HG03095 (cell line): ENCODE data around the gene ATP11A.

Source experiments
- ATAC-seq: cut with Tn5 transposase; IDR thresholded peaks from one replicate; pipeline ENCODE4 v1.9.1; 2021; ENCODE audit warnings: moderate library complexity; ENCODE audit not compliant: unreplicated experiment

The ATP11A gene

GRCh38 chr13:112917056-112917664, 227.3 kb downstream of the ATP11A start:
- ATAC-seq: no peak

DNA sequence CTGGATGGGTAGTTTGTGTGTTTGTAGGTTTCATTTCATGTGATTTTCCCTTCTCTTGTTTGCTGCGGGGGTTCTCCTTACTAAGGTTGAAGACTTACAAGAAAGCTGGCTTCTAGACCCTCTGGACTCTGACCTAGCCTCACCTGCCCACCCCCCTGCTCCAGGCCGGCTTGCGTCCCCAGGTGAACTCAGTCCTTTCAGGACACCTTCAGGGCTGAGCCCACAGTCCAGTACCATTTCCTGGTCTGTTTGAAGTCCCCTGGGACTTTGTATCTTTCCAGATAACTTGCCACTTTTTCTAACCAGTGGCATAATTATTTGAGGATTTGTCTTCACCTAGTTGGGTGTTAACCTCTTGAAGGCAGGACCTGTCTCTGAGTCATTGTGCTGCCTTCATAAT, 227.9 kb downstream of the ATP11A start:
- ATAC-seq: no peak

- ATAC-seq: no peak
Measured at GRCh38 chr13:112918266-112918665, 228.4 kb downstream of the ATP11A start.

DNA sequence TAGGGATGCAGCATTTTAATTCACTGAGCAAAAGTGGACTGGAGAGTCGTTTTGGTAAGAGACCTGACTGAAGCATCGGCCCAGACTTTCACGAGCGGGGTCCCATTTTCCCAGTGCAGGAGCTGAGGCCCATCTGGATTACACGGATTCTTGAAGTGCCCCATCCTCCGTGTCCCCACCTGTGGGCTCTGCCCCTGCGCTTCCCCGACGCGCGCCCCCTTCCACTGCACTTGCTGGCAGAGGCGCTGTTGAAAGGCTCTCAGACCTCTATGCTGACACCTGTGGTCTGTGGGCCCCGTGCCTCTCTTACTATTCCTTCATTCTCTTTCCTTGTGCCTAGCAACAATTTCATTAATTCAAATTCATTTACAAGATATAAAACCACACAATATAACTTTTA, 228.9 kb downstream of the ATP11A start:
- ATAC-seq: no peak

DNA sequence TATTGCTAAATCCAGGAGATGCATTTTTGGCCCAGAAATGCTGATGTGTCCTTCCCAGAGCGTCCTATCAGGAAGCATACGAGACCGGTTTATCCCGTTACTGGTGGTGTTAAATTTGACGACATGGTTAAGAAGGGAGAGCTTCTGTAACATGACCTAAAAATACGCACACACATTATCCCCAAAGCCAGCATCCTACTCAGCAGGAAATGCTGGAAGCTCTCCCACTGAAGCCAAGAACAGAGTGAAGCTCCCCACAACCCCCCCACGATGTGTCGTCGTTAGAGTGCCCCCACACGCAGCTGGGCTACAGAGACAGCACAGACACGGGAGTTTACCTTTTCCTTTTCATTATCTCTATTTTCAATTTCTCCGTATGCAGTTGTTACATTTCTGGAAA, 234.1 kb downstream of the ATP11A start:
- no peak for ATAC-seq

GRCh38 chr13:112924365-112924764, 234.5 kb downstream of the ATP11A start:
- ATAC-seq: no peak

- ATAC-seq: no peak
Measured at GRCh38 chr13:112926003-112926402, 236.2 kb downstream of the ATP11A start.

DNA sequence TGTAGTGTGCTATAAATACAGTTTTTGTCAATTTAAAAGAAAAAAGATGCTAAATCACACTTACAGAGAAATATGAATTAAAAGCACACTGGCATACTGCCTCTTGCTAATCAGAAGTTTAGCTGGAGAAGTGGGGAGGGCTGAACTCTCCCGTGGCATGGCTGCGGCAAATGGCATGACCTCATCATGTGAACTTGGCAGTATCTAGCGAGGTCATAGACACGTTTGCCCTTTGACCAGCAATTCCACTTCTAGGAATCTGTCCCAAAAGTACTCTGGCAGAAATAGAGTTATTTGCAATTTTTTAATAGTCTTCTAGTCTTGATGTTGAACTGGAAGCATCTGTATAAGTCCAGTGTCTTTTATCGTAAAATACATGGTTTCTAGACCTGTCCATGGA, 237.2 kb downstream of the ATP11A start:
- ATAC-seq: no peak

DNA sequence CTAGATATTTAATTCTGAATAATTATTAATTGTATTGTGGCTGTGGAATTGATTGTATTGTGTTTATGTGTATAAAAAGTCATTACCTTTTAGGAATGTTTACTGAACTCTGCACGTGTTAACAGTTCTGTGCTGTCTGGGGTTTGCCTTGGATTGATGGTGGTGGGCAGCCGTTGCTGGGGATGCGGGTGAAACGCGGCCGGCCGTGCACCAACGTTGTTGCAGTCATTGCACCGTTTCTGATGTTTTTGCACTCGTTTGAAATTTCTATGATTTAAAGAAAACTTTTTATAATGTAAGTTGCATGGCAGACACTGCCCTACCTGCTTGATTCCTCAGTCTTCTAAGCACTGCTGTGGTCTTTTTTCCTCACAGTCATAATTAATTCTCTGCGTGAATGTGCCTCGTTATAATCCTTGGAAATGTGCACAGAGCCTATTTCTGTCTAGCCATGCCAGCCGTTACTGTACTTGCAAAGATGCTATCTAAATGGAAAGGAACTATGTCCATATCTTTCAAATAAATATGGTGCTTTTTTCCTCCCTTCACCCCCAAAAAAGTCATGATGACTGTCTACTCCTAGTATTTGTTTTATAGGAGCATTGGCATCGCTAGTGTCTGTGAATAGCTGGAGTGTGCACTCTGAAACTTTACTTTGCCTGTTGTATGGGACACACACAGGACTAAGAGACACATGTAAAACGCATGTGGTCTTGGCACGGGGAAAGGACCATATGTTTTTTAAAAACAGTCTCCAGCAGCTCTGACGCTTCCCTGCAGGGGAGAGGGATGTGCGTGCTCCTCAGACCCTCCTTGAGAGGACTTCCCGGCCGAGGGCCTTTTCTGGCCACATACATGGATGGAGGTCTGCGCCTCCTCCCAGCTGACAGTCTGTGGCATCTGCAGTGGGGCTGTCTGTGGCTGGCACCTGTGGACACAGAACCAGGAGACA, 238.5 kb downstream of the ATP11A start:
- ATAC-seq: no peak

DNA sequence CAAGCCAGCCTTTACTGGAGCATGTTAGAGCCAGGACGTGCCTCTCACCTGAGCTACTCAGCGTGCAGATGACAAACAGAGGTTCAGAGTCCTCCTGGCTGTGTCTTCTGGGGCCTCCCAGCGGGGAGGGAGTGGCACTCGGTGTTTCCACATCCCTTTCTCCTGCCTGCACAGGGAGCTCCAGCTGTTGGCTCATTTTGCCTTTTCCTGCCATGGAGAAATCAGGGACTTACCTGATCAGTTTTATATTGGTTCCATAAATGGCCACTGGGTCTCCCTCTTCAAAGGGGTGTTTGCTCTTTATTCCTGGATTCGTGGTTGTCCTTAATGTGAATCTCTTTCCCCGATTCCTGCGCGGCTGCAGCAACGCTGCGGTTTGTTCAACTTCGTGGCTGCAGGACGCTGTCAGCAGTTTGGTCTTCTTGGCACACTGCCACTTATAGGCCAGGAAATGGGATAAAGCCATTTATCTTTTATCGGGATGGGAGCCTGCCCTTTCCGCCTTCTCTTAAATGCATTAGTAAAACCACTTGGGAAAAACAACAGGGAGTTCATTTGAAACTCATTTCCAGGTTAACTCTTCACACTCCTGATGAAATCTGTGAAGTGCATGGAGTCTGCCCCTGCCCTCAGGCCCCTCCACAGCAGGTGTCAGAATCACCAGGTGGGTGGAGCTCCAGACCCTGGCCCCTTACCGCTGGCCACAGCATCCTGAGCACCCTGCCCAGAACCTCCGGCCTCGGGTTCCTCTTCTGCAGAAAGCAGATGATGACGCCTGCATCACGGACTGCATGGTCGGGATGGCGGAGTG, 239.3 kb downstream of the ATP11A start:
- ATAC-seq: no peak

- no peak for ATAC-seq
Measured at GRCh38 chr13:112929783-112930055, 239.9 kb downstream of the ATP11A start.

DNA sequence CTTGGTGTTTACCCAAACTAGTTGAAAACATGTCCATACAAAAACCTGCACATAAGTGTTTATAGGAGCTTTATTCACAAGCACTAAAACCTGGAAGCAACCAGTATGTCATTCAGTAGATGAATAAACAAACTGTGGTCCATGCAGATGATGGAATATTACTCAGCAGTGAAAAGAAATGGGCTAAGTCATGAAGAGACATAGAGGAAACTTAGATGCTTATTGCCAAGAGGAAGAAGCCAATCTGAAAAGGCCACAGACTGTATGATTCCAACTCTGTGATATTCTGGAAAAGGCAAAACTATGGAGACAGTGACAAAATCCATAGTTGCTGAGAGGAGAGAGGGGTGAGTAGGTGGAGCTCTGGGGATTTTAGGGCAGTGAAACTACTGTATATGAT, 240.4 kb downstream of the ATP11A start:
- no peak for ATAC-seq

GRCh38 chr13:112931028-112931934, 241.4 kb downstream of the ATP11A start:
- ATAC-seq: no peak

GRCh38 chr13:112932971-112933370, 243.1 kb downstream of the ATP11A start:
- ATAC-seq: no peak

DNA sequence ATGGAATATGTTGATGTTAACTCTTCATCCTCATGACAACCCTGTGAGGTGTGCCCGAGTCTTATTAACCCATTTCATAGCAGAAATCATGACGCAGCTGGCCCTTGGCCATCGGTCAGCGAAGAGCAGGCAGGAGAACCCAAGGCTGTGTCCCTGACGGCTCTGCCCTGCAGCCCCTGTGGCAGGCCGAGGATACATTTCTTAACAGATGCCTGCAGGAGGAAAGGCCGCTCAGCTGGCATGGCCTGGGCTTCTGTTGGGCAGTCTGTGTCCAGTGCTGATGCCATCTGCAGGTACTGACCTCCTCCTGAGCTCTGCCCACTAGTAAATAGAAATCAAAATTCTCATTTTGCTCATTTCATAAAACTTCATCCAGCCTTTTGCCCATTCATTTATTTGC, 243.8 kb downstream of the ATP11A start:
- no peak for ATAC-seq

GRCh38 chr13:112934078-112934477, 244.2 kb downstream of the ATP11A start:
- no peak for ATAC-seq
